ENCODE data around the gene CAPN1.

CAPN1 gene

DNA sequence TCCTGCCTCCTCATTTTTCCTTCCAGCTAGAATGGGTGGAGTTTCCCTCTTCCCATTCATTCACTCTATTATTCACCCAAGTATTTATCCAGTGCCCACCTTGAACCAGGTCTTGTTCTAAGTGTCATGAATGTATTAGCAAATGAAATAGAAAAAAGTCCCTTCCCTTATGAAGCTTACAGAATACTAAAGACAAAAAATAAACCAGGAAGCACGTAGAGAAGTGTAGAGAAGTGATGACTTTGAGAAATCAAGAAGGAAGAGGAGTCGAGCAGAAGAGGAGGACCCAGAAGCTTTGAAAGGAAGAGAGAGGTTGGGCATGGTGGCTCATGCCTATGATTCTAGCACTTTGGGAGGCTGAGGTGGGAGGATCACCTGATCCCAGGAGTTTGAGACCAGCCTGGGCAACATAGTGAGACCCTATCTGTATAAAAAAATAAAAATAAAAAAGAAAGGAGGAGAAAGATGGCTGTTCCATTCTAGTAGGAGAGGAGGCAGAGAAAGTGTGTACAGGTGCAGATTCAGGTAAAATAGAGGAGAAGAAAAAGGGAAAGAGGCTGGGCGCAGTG is 30.3 kb upstream of the CAPN1 start:
- TF ChIP-seq, protein P1, sequence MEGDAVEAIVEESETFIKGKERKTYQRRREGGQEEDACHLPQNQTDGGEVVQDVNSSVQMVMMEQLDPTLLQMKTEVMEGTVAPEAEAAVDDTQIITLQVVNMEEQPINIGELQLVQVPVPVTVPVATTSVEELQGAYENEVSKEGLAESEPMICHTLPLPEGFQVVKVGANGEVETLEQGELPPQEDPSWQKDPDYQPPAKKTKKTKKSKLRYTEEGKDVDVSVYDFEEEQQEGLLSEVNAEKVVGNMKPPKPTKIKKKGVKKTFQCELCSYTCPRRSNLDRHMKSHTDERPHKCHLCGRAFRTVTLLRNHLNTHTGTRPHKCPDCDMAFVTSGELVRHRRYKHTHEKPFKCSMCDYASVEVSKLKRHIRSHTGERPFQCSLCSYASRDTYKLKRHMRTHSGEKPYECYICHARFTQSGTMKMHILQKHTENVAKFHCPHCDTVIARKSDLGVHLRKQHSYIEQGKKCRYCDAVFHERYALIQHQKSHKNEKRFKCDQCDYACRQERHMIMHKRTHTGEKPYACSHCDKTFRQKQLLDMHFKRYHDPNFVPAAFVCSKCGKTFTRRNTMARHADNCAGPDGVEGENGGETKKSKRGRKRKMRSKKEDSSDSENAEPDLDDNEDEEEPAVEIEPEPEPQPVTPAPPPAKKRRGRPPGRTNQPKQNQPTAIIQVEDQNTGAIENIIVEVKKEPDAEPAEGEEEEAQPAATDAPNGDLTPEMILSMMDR (IDR thresholded peaks at IDR 0.05; ENCODE audit: low read depth, low read length, missing control alignments): no peak
- DNase-seq (ENCODE audit: low read depth): no peak
- no peak overlapping the region for H3K4me3 ChIP-seq (ENCODE audit: low read depth, low read length)

DNA sequence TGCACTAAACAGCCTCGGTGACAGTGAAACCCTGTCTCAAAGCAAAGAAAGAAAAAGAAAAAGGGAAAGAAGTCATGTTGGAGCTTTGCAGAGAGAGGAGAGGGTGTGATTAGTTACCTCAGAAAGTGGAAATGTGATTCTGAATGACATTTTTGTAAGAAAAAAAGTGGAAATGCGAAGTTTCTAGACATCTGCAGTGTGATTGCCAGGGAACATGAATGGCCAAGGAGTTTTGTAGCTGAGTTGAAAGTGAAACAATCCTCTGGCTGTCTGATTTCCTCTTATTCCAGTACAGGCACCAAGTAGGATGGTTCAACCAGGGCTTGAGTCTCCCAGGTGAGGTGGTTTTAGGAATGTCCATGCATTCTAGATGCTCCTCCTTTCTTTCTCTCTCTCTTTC is 29.6 kb upstream of the CAPN1 start:
- H3K4me3 ChIP-seq (ENCODE audit: low read depth, low read length): no peak overlapping the region
- TF ChIP-seq, protein P1 (IDR thresholded peaks at IDR 0.05; ENCODE audit: low read depth, low read length, missing control alignments): no peak
- no peak for DNase-seq (ENCODE audit: low read depth)

DNA sequence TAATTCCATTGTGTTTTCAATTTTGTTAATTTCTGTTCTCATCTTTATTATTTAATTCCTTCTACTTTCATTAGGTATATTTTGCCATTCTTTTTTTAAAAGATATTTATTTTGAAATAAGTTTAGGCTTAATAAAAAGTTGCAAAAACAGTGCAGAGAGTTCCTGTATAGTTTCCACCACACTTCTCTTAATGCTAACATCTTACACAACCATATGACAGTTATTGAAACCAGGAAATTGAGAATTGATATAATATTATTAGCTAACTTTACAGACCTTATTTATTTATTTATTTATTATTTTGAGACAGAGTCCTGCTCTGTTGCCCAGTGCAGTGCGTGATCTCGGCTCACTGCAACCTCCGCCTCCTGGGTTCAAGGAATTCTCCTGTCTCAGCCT is 25.5 kb upstream of the CAPN1 start:
- TF ChIP-seq, protein P1 (IDR thresholded peaks at IDR 0.05; ENCODE audit: low read depth, low read length, missing control alignments): no peak
- no peak for DNase-seq (ENCODE audit: low read depth)
- no peak overlapping the region for H3K4me3 ChIP-seq (ENCODE audit: low read depth, low read length)

DNA sequence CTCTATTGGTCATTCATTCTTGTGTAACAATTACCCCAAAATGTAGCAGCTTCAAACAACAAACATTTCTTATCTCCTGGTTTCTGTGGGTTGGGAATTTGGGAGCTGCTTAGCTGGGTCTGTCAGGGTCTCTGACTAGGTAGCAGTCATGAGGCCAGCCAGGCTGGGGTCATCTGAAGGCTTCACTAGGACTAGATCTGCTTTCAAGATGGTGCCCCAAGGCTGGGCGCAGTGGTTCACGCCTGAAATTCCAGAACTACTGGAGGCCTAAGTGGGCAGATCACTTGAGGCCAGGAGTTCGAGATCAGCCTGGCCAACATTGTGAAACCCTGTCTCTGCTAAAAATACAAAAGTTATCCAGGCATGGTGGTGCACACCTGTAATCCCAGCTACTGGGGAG is 24.8 kb upstream of the CAPN1 start:
- no peak overlapping the region for H3K4me3 ChIP-seq (ENCODE audit: low read depth, low read length)
- TF ChIP-seq, protein P1 (IDR thresholded peaks at IDR 0.05; ENCODE audit: low read depth, low read length, missing control alignments): no peak
- no peak for DNase-seq (ENCODE audit: low read depth)

DNA sequence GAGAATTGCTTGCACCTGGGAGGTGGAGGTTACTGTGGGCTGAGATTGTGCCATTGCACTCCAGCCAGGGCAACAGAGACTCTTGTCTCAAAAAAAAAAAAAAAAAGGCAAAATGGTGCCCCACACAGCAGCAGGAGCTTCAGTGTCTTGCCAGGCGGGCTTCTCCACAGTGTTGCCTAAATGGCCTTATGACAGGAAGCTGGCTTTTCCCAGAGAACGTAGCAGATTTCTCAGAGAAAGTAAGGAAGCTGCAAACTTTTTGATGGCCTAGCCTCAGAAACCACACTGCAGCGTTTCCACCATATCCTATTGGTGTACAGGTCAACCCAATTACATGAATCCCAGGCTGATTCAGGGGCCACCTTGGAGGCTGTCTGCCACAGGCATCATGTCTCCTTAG is 24.4 kb upstream of the CAPN1 start:
- TF ChIP-seq, protein P1 (IDR thresholded peaks at IDR 0.05; ENCODE audit: low read depth, low read length, missing control alignments): no peak
- no peak overlapping the region for H3K4me3 ChIP-seq (ENCODE audit: low read depth, low read length)
- no peak for DNase-seq (ENCODE audit: low read depth)

DNA sequence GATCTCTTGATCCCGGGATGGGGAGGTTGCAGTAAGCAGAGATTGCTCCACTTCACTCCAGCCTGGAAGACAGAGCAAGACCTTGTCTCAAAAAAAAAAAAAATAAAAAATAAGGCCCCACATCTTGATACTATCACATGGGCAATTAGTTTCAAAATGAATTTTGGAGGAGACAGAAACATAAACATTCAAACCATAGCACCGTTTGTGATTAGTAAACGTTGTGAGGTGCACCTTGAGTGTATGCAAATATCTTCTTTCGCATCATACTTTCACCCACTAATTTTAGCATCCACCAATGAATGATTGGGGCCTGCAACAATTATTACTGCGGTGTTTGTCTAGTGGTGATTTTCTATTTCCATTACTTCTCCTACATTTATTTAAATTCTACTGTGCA is 22.7 kb upstream of the CAPN1 start:
- TF ChIP-seq, protein P1 (IDR thresholded peaks at IDR 0.05; ENCODE audit: low read depth, low read length, missing control alignments): no peak
- DNase-seq (ENCODE audit: low read depth): peak; percentile 61
- no peak overlapping the region for H3K4me3 ChIP-seq (ENCODE audit: low read depth, low read length)

DNA sequence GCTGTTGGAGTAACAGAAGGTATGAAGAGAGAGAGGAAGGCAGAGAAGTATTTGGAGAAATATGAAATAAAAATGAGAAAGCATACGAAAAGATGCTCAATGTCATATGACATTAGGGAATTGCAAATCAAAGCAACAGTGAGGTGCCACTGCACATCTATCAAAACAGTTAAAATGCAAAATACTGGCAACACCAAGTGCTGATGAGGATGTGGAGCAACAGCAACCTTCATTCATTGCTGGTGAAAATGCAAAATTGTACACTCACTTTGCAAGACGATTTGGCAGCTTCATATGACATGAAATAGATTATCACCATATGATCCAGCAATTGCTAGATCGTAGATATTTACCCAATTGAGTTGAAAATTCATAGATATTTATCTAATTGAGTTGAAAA is 21.1 kb upstream of the CAPN1 start:
- TF ChIP-seq, protein P1 (IDR thresholded peaks at IDR 0.05; ENCODE audit: low read depth, low read length, missing control alignments): no peak
- no peak for DNase-seq (ENCODE audit: low read depth)
- no peak overlapping the region for H3K4me3 ChIP-seq (ENCODE audit: low read depth, low read length)
